GM19324 (cell line): ENCODE data around the gene ZMYND11.
"Not testable (repeated sequence)": the region's sequence is repeated elsewhere in the genome, so short reads cannot be mapped to it uniquely, and the experiment has no call there.

Experiments used
- ATAC-seq: cut with Tn5 transposase; IDR thresholded peaks from one replicate; pipeline ENCODE4 v1.9.1; 2021; ENCODE audit warnings: mild to moderate bottlenecking, moderate library complexity; ENCODE audit not compliant: unreplicated experiment, low FRiP score

The ZMYND11 gene

DNA sequence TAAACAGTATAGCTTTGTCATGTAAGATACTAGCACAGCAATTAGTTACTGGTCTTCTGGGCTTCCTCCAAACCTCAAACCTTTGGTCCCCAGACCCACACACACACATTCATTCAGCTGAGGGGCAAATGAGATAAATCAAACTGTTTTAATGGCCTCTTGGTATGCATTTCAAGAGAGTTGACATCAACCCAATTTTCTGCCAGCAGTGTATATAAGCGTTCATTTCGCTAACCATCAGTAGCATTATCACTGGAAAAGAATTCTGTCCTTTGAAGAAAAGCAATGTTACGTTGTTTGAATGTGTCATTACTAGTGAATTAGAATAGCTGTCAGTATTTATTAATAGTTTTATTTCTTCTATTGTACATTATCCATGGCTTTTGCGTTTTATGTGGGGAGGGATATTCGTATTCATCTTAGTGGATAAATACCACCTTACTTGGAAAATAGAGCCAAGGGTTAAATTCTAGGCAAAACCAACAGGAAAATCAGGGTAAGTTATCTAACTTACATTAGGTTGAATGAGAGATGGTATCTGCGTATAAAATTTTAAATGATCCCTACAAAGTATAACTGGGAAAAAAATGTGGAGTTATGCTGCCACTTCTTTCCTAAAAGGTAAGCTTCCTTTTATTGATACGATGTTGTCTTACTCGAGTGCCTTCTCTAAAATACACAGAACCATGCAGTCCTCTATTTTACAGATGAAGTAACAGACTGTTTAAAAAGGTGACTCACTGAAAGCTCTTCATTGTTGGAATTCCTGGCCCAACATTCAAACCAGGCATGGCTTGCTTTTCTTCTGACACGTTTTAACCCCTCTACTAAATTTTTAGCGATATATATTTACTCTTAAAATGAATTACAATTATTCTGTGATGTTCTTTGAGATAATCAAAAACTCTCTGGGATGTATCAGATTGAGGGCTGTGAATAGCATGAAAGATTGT is 2.0 kb upstream of the ZMYND11 start:
- no peak for ATAC-seq

DNA sequence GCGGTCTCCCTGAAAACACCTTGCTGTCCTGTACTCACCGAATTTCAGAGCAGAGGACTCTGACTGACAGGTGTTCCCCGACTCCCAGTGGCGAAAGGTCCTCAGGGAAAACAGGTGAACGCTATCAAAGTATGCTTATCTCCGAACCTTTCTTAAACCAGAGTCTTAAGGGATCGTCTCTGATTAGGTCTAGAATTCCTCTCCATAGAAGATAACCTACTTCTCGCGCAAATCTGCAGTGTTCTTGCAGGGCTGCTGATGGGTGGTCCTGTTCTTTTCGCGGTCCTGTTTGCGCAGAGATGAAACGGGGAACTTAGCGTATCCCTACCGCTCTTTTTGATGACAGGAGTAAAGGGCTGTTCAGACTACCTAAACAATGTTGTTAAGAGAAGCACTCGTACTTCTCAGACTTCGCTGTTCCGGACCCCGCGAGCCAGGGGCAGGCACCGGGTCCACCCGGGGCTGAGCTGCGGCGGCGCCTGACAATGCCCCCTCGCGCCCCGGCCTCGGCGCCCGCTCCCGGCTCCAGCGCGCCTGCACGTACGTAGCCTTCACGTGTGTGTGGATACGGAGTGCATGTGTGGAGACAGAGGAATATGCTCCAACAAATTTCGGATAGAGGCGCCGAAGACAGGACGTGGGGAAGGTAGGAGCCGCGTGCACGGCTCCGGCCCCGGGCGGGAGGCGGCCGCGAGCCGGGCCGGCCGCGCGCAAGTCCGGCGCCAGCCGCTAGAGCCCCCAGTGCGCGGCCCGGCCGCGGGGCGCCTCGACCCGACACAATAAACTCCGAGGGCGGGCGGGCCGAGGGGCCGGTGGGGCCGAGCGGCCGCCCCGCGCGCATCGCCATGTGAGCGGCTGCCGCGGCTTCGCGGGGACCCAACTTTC is 766 bp upstream of the ZMYND11 start:
- peak; percentile 49 for ATAC-seq

DNA sequence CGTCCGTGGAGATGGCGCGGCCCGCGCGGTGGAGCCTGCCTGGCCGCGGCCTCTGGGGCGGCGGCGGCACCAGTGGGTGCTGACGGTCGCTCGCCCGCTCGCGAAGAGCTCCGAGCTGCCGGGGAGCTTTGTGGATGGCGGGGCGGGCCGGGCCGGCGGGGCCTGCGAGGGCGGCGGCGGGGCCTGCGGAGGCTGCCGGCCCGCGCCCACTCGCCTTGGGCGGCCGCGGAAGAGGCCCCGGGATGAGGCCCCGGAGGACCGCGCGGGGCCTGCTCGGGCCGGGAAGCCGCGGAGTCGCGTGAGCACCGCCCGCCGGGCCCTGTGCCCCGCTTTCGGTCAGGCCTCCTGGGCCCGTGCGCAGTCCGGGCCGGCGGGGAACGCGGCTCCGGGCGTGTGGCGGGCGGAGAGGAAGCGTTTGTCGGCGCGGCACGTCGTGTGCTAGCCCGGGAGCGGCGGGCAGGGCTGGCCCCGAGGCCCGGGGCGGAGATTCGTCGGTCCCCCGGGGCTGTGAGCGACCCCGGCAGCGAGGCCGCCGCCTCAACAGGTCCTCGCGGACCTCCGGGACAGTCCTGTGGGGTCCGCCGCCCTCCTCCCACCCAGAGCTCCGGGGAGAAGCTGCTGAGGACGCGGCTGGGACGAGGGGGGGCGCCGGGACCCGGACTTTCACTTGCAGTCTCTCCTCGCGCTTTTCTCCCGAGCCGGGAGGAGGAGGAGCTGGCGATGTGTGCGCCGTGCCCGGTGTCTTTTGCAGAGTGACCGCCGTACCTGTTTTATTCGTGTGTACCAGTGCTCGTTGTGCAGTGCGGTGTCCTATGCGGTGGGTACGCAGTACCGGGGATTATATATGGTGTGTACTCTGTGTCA is 578 bp downstream of the ZMYND11 start:
- peak; percentile 46 for ATAC-seq

DNA sequence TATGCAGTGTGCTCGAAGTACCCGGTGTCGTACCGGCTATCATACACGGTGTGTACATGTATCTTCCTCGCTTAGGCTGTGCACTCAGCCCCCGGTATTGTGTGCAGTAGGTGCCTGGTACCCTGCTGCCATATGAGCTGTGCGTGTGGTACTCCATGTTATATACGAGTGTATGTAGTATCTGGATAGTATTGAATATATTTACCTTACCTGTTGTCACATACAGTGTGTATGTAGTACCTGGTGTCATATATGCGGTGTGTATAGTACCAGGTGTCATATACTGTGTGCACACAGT is 1.2 kb downstream of the ZMYND11 start:
- no peak for ATAC-seq

DNA sequence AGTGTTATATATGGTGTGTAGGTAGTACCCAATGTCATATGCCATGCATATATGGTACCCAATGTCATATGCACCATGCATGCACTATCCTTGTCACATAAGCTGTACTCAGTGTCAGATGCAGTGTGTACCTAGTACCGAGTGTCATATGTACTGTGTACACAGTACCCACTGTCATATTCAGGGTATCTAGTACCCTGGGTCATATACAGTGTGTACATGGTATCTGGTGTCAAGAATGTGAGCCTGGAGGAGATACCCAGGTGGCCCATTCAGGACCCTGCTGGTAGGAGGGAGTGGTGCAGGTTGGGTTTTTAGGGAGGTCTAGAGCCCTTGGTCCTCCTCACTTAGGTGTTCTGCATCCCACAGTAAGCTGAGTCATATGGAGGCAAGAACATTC is 1.8 kb downstream of the ZMYND11 start:
- ATAC-seq = no peak

DNA sequence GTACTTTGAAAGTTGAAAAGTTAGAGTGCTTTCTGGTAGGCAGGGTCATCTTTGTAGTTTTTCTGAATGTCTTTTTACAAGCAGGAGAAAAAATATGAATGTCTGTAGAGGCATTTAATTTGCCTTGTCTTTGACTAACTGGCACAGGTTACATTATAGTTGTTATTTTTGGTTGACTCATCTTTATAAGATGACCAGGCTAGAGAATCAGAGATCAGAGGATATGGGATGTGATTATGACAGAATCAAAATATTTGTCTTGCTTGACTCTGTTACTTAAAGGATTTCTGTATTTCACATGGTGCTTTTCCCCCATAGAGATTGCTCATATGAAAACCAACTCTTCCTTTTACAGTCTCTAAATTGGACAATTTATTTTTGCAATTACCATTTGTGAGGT is 2.4 kb downstream of the ZMYND11 start:
- no peak for ATAC-seq

DNA sequence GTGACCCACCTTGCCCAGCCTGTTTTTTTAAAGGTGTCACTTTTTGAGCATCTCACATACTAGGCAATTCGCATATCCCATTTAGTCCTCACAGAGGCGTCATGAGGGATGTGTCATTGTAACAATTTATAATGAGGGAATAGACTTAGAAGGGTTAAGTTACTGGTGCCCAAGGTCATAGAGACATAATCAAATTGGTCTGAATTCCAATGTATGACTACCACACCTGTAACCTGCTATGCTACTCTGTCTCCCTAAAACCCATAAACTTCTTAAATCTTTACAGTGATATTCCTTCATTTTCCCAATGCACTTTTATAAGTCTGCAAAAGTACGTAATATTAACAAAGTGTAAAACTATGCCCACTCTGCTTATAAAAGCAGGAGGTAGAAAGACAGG is 7.1 kb downstream of the ZMYND11 start:
- no peak for ATAC-seq

DNA sequence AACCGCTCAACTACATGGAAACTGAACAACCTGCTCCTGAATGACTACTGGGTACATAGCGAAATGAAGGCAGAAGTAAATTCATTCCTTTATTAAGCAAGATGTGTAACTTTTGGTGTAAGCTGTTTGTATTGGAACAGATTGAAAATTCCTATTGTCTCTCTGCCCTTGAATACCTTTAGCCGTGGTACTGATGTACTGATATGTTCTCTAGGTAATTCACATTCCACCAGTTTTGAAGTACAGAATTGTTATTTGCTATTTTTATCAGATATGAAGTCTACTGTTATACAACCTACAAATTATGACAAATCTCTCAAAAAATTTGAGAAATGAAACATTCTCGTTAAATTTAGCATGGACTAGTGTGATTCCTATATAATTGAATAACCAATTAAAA is 17.7 kb downstream of the ZMYND11 start:
- no peak for ATAC-seq

DNA sequence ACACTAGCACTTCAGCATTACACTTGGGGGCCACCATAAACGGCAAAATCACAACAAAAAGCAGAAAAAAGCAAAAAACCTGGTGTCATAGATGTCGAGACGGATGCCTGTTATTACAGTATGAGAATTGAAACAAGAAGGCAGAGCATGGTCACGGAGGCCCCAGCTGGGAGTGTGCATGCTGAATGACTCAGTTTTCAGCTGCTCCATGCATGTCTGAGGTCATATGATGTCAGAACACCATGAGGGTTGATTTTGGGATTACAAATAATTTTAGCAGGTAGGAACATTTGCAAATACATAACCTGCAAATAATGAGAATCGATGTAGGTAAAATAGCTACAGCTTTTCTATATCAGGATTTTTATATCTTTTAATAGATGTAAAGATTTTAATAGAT is 19.1 kb downstream of the ZMYND11 start:
- no peak for ATAC-seq

DNA sequence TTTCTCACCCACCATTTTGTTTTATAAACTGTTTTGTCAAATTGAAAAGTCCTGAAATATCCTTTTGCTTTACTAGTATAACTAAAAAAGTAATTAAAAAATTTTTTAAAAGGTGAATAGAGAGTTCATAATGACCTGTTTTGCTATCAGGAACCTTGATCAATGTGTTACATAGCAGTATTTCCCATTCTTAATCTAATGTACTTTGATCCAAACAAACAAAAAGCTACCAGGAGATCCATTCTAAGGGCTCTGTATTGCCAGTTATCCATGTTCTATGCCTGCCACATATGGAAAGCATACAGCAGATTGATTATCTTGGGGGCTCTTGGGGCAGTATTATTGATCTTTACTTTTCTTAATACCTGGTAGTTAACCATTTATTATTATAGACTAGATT is 32.1 kb downstream of the ZMYND11 start:
- no peak for ATAC-seq

DNA sequence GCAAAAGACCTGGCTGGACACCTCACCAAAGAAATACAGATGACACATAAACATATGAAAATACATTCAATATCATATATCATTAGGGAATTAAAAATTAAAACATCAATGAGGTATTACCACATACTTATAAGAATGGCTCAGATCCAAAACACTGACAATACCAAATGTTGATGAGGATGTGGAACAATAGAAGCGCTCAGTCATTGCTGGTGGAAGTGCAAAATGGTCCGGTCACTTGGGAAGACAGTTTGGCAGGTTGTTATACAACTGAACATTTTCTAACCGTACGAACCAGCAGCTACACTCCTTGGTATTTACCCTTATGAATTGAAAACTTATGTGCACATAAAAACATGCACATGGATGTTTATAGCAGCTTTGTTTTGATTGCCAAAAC is 38.5 kb downstream of the ZMYND11 start:
- no peak for ATAC-seq

DNA sequence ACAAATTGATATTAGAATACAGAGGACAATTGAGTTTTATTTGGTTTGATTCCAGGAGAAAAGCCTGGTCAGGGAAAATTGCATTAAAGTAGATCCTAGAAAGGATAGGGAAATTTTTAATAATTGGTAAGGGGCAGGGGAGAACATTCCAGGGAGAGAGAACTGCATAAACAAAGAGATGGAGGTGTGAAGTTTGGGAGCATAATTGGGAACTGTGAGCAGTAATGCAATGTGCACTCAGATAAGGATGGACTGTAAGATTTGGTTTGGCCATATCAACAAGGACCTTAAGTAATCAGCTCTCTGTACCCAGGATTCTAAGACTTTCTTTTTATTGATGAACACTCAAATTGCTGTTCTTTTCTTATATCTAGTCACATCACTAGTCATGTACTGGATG is 41.4 kb downstream of the ZMYND11 start:
- ATAC-seq = no peak

DNA sequence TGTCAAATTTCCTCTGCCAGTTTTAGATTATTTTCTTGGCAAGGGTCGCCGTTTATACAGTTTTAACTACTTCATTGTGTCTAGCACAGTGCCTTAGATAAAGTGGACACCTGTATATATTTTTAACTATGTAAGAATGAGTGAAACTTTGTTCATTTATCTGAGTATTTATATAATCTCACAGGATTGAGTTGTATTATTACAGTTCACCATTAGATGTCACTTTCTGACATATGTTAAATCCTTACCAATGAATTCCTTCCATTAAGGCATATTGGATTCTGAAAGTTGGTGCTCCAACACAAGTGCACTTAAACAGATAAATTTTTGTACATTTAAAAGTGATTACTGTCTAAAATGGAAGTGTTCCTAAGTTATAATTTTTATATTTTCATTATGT is 43.0 kb downstream of the ZMYND11 start:
- no peak for ATAC-seq

DNA sequence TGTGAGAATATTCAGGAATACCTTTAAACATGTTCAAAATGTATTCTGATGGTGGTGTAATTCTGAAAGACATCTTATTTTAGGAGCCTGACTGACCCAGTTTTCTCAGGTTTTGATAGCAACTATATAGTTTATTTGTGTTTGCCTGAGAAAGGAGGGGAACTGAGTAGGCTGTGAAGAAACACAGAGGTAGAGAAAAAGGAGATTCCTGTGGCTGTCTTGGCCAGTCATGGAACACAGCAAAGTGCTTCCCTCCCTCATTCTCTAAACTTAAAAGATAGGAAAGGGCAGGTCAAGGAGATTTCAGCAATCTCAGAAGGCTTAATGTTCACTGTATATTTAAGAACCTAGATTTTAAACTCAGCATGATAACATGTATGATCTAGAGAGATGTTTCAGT is 43.5 kb downstream of the ZMYND11 start:
- ATAC-seq = no peak

DNA sequence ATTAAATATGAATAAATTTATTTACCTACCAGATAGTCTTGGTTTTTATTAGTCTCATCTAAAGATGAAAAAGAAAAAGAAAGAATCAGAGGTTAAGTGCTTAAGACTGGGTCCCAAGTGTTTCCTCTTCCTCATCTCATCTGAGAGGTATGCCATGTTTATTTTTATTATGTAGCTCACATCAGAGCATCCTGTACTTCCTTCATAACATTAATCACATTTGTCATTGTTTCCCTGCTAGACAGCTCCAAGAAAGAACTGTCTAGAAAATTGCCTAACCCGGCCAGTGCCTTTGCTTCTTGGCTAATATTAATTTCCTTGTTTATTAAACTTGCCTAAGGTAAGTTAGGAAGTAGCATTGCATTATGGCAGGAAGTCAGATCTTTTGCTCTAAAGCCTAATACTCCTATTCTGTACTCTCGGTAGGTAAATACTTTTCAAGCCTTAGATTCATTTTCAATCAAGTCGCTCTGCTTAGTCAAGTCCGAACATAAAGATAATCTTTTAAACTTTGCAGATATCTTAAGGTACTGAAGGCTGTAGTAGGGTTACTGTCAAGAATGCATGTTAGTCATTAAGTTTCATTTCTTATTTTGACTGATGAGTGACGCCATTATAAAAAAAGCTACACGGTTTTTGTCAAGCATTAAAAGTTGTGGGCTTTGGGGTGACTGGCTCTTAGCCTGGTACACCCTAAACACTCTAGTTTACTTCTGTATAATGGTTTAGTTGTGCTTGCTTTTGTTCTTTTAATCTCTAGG is 47.4 kb downstream of the ZMYND11 start:
- ATAC-seq = no peak

DNA sequence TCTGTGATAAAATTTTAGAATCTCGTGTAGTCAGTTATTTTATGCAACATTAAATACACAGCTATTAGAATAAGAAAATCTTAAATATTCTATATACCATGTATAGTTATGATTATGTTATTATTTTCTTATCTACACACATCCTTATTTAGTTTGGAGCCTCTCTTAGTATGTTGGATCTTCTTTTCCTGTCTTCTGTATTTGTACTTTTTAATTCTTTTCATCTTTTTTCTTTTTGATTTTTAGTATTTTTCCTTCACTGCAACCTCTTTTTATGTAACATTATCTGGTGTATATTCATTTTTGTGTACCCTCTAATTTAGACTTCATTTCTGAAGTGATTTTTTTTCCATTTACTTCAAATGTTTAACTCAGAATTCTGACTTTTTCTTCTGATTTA is 48.9 kb downstream of the ZMYND11 start:
- ATAC-seq = no peak

DNA sequence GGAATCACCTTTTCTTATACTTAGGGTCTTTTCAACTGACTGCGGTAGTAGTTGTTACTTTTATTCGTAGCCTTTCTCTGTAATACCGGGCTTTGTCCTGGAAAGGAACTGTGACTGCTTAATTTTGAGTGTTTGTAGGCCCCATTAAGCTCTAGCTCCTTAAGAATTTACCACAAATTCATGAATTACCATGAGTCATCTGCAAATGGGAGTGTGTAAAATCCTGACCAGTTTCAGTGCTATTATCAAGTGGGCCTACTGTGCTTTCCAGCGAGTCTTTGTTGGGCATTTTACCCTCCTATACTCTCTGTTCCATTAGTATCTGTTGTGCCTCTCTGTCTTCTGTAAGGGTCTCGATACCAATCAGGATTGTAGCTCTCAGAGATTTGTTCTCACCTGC is 49.7 kb downstream of the ZMYND11 start:
- ATAC-seq = no peak

DNA sequence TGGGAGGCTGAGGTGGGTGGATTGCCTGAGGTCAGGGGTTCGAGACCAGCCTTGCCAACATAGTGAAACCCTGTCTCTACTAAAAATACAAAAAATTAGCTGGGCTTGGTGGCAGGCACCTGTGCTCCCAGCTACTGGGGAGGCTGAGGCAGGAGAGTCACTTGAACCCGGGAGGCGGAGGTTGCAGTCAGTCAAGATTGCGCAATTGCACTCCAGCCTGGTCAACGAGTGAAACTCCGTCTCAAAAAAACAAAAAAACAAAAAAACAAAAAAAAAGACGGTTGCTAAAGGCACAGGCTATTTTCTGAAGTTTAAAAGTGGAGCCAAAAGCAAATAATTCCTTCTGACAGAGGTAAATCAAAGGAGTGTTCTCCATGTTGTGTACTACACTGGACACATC is 50.3 kb downstream of the ZMYND11 start:
- not testable (repeated sequence) for ATAC-seq

DNA sequence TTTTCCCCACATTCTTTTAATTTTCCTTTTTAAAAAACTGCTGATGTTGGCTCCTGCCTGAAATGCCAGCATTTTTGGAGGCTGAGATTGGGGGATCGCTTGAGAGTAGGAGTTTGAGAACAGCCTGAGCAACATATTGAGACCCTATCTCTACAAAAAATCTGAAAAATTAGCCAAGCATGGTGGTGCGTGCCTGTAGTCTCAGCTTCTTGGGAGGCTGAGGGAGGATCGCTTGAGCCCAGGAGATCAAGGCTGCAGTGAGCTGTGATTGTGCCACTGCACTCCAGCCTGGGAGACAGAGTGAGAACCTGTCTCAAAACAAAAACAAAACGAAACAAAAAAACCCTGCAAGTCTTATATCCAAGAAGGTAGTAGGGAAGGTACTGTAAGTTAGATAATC is 51.7 kb downstream of the ZMYND11 start:
- no peak for ATAC-seq

DNA sequence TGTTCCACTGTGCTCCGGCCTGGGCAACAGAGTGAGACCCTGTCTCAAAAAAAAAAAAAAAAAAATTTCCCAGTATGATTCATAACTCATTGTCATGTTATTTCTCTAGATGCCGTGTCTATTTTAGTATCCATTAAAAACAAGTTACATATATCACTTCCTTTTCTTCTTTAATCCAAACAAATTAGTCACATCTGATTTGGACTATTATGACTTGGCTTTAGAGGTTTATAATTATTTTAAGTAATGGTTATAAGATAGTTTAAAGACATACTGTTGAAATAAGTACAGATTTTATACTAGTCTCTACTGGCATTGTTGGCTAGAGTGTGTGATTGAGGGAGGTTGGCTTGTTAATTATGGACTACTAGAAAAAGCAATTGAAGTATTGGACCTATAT is 53.3 kb downstream of the ZMYND11 start:
- no peak for ATAC-seq
